ENCODE data around the gene CACNB4. TPM values are rescaled to one million over a fixed set of nuclear protein-coding genes. Genes with fewer than 3 reads are reported as not detected.

The CACNB4 gene
- total and polyA plus RNA-seq, 10 of the 15 experiments (the other 5 are each of a cell fraction or from before 2014, with no cell fraction given), result 2.0 to 21.6 (median 9.3) TPM

DNA sequence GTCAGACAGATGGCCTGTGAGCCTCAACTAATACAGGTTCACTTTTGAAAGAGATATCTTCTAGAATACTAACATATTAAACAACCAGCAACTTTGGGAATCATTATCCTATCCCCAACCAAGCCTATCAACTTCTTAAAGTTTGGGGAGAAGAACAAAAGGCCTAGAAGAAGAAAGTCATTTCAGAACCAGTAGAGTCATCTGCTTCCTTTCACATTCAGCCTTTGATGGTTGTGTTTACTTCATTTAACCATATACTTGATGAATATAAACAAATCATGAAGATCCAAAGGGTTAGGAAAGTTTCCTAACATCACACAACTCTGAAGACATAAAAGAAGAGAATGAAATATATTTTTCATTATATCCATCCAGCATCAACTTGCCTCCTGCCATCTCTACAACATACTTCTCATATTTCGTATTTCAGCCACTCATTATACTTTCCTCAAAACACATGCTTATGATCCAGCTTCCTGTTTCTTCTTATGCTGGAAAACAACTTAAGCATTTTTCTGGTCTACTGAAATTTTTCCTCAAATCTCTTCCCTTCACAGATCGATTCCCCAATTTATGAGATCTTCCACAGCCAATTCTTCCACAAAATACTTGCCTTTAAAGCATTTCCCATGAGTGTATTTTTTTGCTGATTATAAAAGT lies 114.3 kb downstream of the CACNB4 start:
- DNase-seq (ENCODE audit: low read depth, low spot score) (no peak), ATAC-seq (no peak), FAIRE-seq (no peak)
- intact Hi-C loops (cut with micrococcal nuclease; ENCODE audit: unreplicated experiment), result no loop called here
- Histone ChIP-seq H3K27me3 (replicated peaks in 1 of 2; ENCODE audit: control insufficient read depth in 2 of 2, insufficient read depth in 2 of 2, low read length in 1 of 2) (no peaks in the 10 kb centered on the region), H3K4me1 (ENCODE audit: control insufficient read depth, insufficient read depth, low read length) (no peaks in the 10 kb centered on the region), H4K20me1 (ENCODE audit: control insufficient read depth, insufficient read depth) (no peaks in the 10 kb centered on the region), H3K27ac (ENCODE audit: control insufficient read depth, insufficient read depth) (no peak overlapping the region), H3K4me3 (no peak overlapping the region), H3K9ac (ENCODE audit: control insufficient read depth, insufficient read depth, low read length) (no peak overlapping the region), H3K79me2 (ENCODE audit: control insufficient read depth, insufficient read depth, low read length) (no peaks in the 10 kb centered on the region), H3K4me2 (ENCODE audit: control insufficient read depth, insufficient read depth) (no peak overlapping the region), H3K9me3 (replicated peaks; ENCODE audit: control insufficient read depth, insufficient read depth, low read length) (no peaks in the 10 kb centered on the region), H3K36me3 (ENCODE audit: control insufficient read depth in 2 of 2, insufficient read depth in 2 of 2, low read length in 1 of 2) (no peaks in the 10 kb centered on the region), H2AFZ (ENCODE audit: control insufficient read depth, low read depth, low read length) (no peak overlapping the region)
- ChIA-PET RAD21 (ENCODE audit: unreplicated experiment) (no interaction called here), POLR2A (no interaction called here), CTCF (interaction anchor here (0.6 to 1.1 kb wide), 3 partner anchors 17 to 476 kb away, joined by 3 to 5 read pairs (median 3); no protein-coding TSS in a partner anchor), SMC1A (ENCODE audit: uncharacterized antibody, unreplicated experiment) (interaction anchor here (1.2 kb wide), 1 partner anchor 78 kb away, joined by 3 read pairs; no protein-coding TSS in a partner anchor)
- BruUV-seq (replicated peaks), result no TSS peak
- TF ChIP-seq PAX5 (IDR thresholded peaks at IDR 0.05; ENCODE audit: borderline replicate concordance, low read depth, low read length) (no peak), POLR2A (IDR thresholded peaks at IDR 0.05; ENCODE audit: low read depth, low read length) (no peak), JUNB (IDR thresholded peaks at IDR 0.05) (peak; percentile 74), CREM (IDR thresholded peaks at IDR 0.05; ENCODE audit: low read depth) (peak; percentile 24; the same call in 1 of the 2 replicates)
- TF ChIP-seq, protein P1, sequence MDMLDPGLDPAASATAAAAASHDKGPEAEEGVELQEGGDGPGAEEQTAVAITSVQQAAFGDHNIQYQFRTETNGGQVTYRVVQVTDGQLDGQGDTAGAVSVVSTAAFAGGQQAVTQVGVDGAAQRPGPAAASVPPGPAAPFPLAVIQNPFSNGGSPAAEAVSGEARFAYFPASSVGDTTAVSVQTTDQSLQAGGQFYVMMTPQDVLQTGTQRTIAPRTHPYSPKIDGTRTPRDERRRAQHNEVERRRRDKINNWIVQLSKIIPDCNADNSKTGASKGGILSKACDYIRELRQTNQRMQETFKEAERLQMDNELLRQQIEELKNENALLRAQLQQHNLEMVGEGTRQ (IDR thresholded peaks at IDR 0.05; ENCODE audit: borderline replicate concordance, low read depth, low read length), result no peak
- in situ Hi-C loops (cut with MboI), result no loop called here
- 78% methylated on average over 2 of the region's 2 CpGs for WGBS (ENCODE audit: insufficient coverage, insufficient replicate concordance, low lambda C conversion rate, missing lambda C conversion rate)

- no peak overlapping the region for H3K4me2 ChIP-seq (ENCODE audit: control insufficient read depth, insufficient read depth)
- H3K27me3 ChIP-seq (replicated peaks in 1 of 2; ENCODE audit: control insufficient read depth in 2 of 2, insufficient read depth in 2 of 2, low read length in 1 of 2), result peaks cover 0 to 2% of the 10 kb centered on the region in 2 experiments; a peak in 1 of 4 replicates
- POLR2A ChIA-PET, result no interaction called here
- DNase-seq (ENCODE audit: low read depth, low spot score), result no peak
- BruUV-seq (replicated peaks), result no TSS peak
- intact Hi-C loops (cut with micrococcal nuclease; ENCODE audit: unreplicated experiment), result no loop called here
- ATAC-seq, result no peak
- 20% methylated on average over 2 of the region's 2 CpGs for WGBS (ENCODE audit: insufficient coverage, insufficient replicate concordance, low lambda C conversion rate, missing lambda C conversion rate)
- in situ Hi-C loops (cut with MboI), result no loop called here
- H3K36me3 ChIP-seq (ENCODE audit: control insufficient read depth in 2 of 2, insufficient read depth in 2 of 2, low read length in 1 of 2), result no peaks in the 10 kb centered on the region
- CTCF ChIA-PET, result interaction anchor here (1.0 to 1.1 kb wide), 3 partner anchors 11 to 475 kb away, joined by 3 to 5 read pairs (median 3); no protein-coding TSS in a partner anchor
- no peak overlapping the region for H2AFZ ChIP-seq (ENCODE audit: control insufficient read depth, low read depth, low read length)
- no peaks in the 10 kb centered on the region for H3K9me3 ChIP-seq (replicated peaks; ENCODE audit: control insufficient read depth, insufficient read depth, low read length)
- H3K4me1 ChIP-seq (ENCODE audit: control insufficient read depth, insufficient read depth, low read length), result no peaks in the 10 kb centered on the region
- no peak overlapping the region for H3K9ac ChIP-seq (ENCODE audit: control insufficient read depth, insufficient read depth, low read length)
- RAD21 ChIA-PET (ENCODE audit: unreplicated experiment), result no interaction called here
- SMC1A ChIA-PET (ENCODE audit: uncharacterized antibody, unreplicated experiment), result no interaction called here
- H3K79me2 ChIP-seq (ENCODE audit: control insufficient read depth, insufficient read depth, low read length), result no peaks in the 10 kb centered on the region
- no peak for FAIRE-seq
- no peaks in the 10 kb centered on the region for H4K20me1 ChIP-seq (ENCODE audit: control insufficient read depth, insufficient read depth)
- H3K27ac ChIP-seq (ENCODE audit: control insufficient read depth, insufficient read depth), result no peak overlapping the region
- no peak overlapping the region for H3K4me3 ChIP-seq
- TF ChIP-seq IKZF2 (IDR thresholded peaks at IDR 0.05) (no peak), ZNF24 (IDR thresholded peaks at IDR 0.05) (no peak), MEF2A (IDR thresholded peaks at IDR 0.05; ENCODE audit: insufficient read depth, low read depth, low read length) (no peak), SMARCA5 (IDR thresholded peaks at IDR 0.05) (no peak), MYB (IDR thresholded peaks at IDR 0.05; ENCODE audit: borderline replicate concordance, low read depth, low read length) (no peak), DPF2 (IDR thresholded peaks at IDR 0.05) (no peak), E2F8 (IDR thresholded peaks at IDR 0.05; ENCODE audit: low read depth, partially characterized antibody) (no peak), ETV6 (conservative IDR thresholded peaks at IDR 0.05 in 1 of 2, IDR thresholded peaks at IDR 0.05 in 1 of 2; ENCODE audit: borderline replicate concordance in 1 of 2, low read depth in 1 of 2) (no peak), WRNIP1 (IDR thresholded peaks at IDR 0.05; ENCODE audit: borderline replicate concordance, low read depth, low read length) (no peak), BMI1 (IDR thresholded peaks at IDR 0.05; ENCODE audit: borderline replicate concordance) (no peak), RELA (IDR thresholded peaks at IDR 0.05; ENCODE audit: borderline replicate concordance, partially characterized antibody) (no peak)
Measured at GRCh38 chr2:151983221-151983620, 115.6 kb downstream of the CACNB4 start.
